Right lobe of liver (tissue), 6 donors: ENCODE results near the gene C1orf74. TPM values are rescaled to one million over a fixed set of nuclear protein-coding genes. Genes with fewer than 3 reads are reported as not detected.

Source experiments
- ATAC-seq, 4 donors: fragments of 200-7000 bp; cut with Tn5 transposase; one replicate each; pipeline ENCODE4 v1.9.1; 2020; ENCODE audit warnings: mild to moderate bottlenecking in 4 of 4, moderate library complexity in 4 of 4
- DNase-seq, 3 donors: peaks; one replicate each; pipeline ENCODE4 v3.0.0-alpha.2; 2020
- H3K27ac ChIP-seq, 3 donors: fragments of 200-600 bp; one replicate each; pipeline ENCODE4 v1.8.0; 2022
- H3K27me3 ChIP-seq, 2 donors: fragments of 200-600 bp; one replicate each; pipeline ENCODE4 v1.8.0; 2022
- H3K36me3 ChIP-seq, 4 donors: fragments of 200-600 bp; sonication (generic) in 1 of 4; one replicate each; pipeline versions ENCODE4 v1.5.1 to v1.8.0; 2017 to 2022; ENCODE audit warnings: control low read depth in 1 of 4
- H3K4me1 ChIP-seq, 4 donors: fragments of 200-600 bp; sonication (generic) in 1 of 4; one replicate each; pipeline versions ENCODE4 v1.5.1 to v1.8.0; 2017 to 2022; ENCODE audit warnings: control low read depth in 1 of 4
- H3K4me3 ChIP-seq, 3 donors: fragments of 200-600 bp; one replicate each; pipeline ENCODE4 v1.8.0; 2022
- H3K9me3 ChIP-seq, 4 donors: fragments of 200-600 bp; sonication (generic) in 1 of 4; one replicate each; pipeline versions ENCODE4 v1.5.1 to v1.8.0; 2017 to 2022; ENCODE audit warnings: control low read depth in 1 of 4
- POLR2A ChIP-seq: fragments of 450-650 bp; IDR thresholded peaks from one replicate; pipeline ENCODE4 v1.6.1; 2017; ENCODE audit warnings: antibody characterized with exemption, mild to moderate bottlenecking
- WGBS: methylation state at CpG from one replicate; pipeline ENCODE4 v1.1.6; 2018; ENCODE audit warnings: low coverage, low lambda C conversion rate; ENCODE audit not compliant: insufficient coverage; ENCODE audit errors: missing lambda C conversion rate; 5-methylcytosine and 5-hydroxymethylcytosine counted together
- intact Hi-C, 2 donors: fragments of 100-400 bp; cut with DNase I; formaldehyde crosslinking; loops; one replicate each; pipeline versions ENCODE4 v1.11.2 to v1.14.1; 2022
- total RNA-seq, 6 experiments: library from RNA; depleted of rRNA in 2 of 6; stranded (reverse); fragments of >200 nt in 2 of 6; fragmentation: NEBNext Ultra II Directional in 3 of 6; extraction: Animal tissue kit (Norgen Biotek cat#: 25700) in 3 of 6; gene quantifications; one replicate each; pipeline versions ENCODE4 v1.1.0 to v1.2.4, GENCODE V29; 2016 to 2023
- TF ChIP-seq, protein P1 (sequence below), 4 donors: fragments of 200-600 bp in 3 of 4; fragments of 450-650 bp in 1 of 4; IDR thresholded peaks; one replicate each; pipeline versions ENCODE4 v1.5.1 to v1.8.0; 2016 to 2022; ENCODE audit warnings: antibody characterized with exemption in 4 of 4, mild to moderate bottlenecking in 2 of 4
- donor health status: DM: no; HTN: yes; CAD: no.
- donor health status: DM: no; HTN: no; CAD: no.
- donor health status: DM: no; HTN: no; CAD: no.
- donor health status: DM: no; HTN: yes; CAD: no.
- donor health status: DM: no; HTN: yes; CAD: no.

Gene C1orf74
- total RNA-seq, 6 experiments from 2014 or later = 0.81 to 1.6 (median 1.0) TPM

- Histone ChIP-seq H3K4me3 (no peak overlapping the region), H3K4me1 (no peaks in the 10 kb centered on the region), H3K36me3 (no peaks in the 10 kb centered on the region), H3K27me3 (no peaks in the 10 kb centered on the region), H3K27ac (no peak overlapping the region), H3K9me3 (no peaks in the 10 kb centered on the region)
- no peak for TF ChIP-seq POLR2A
- TF ChIP-seq, protein P1, sequence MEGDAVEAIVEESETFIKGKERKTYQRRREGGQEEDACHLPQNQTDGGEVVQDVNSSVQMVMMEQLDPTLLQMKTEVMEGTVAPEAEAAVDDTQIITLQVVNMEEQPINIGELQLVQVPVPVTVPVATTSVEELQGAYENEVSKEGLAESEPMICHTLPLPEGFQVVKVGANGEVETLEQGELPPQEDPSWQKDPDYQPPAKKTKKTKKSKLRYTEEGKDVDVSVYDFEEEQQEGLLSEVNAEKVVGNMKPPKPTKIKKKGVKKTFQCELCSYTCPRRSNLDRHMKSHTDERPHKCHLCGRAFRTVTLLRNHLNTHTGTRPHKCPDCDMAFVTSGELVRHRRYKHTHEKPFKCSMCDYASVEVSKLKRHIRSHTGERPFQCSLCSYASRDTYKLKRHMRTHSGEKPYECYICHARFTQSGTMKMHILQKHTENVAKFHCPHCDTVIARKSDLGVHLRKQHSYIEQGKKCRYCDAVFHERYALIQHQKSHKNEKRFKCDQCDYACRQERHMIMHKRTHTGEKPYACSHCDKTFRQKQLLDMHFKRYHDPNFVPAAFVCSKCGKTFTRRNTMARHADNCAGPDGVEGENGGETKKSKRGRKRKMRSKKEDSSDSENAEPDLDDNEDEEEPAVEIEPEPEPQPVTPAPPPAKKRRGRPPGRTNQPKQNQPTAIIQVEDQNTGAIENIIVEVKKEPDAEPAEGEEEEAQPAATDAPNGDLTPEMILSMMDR (IDR thresholded peaks at IDR 0.05) = no peak
- WGBS = 40% methylated on average over 4 of the region's 4 CpGs
- intact Hi-C loops = no loop called here
- DNase-seq (no peak), ATAC-seq (no peak)
Observed at GRCh38 chr1:209820986-209821385, 36.6 kb upstream of the C1orf74 start.

- no peak for DNase-seq
- Histone ChIP-seq H3K4me3 (no peak overlapping the region), H3K36me3 (no peaks in the 10 kb centered on the region), H3K27me3 (no peaks in the 10 kb centered on the region), H3K27ac (no peak overlapping the region), H3K4me1 (no peaks in the 10 kb centered on the region), H3K9me3 (no peaks in the 10 kb centered on the region)
- no CpG with 5 or more reads among the region's 1 CpG for WGBS
- no peak for ATAC-seq
- TF ChIP-seq POLR2A = no peak
- TF ChIP-seq, protein P1 (IDR thresholded peaks at IDR 0.05) = no peak
- intact Hi-C loops = no loop called here
Observed at GRCh38 chr1:209819058-209819457, 34.7 kb upstream of the C1orf74 start.

- intact Hi-C loops = no loop called here
- Histone ChIP-seq H3K4me1 (no peaks in the 10 kb centered on the region), H3K4me3 (no peak overlapping the region), H3K36me3 (no peaks in the 10 kb centered on the region), H3K9me3 (no peaks in the 10 kb centered on the region), H3K27me3 (no peaks in the 10 kb centered on the region), H3K27ac (no peak overlapping the region)
- 100% methylated on average over 1 of the region's 1 CpG for WGBS
- DNase-seq = no peak
- no peak for ATAC-seq
- TF ChIP-seq, protein P1 (IDR thresholded peaks at IDR 0.05) = no peak
- no peak for TF ChIP-seq POLR2A
Observed at GRCh38 chr1:209817691-209818090, 33.3 kb upstream of the C1orf74 start.

DNA sequence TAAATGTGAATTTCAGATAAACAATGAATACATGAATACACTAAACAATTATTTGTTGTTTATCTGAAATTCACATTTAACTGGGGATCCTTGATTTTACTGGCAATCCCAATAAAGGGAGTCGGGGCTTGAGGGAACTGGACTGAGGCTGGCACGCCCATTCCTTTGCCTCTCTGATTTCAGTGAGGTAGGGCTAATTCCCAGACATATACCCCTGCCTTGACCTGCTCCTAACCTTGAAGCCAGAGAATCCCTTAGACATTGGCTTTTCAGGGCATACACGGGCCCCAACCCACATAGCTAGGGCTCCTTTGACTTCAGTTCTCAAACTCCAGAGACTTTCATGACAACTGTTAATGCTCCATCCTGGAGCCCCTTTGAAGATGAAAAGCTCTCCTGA is 32.6 kb upstream of the C1orf74 start:
- intact Hi-C loops = no loop called here
- Histone ChIP-seq H3K27me3 (no peaks in the 10 kb centered on the region), H3K9me3 (no peaks in the 10 kb centered on the region), H3K36me3 (no peaks in the 10 kb centered on the region), H3K4me1 (no peaks in the 10 kb centered on the region), H3K4me3 (no peak overlapping the region), H3K27ac (no peak overlapping the region)
- ATAC-seq (no peak), DNase-seq (no peak)
- TF ChIP-seq, protein P1 (IDR thresholded peaks at IDR 0.05) = no peak
- no peak for TF ChIP-seq POLR2A
- 83% methylated on average over 2 of the region's 3 CpGs for WGBS

- intact Hi-C loops = no loop called here
- WGBS = 46% methylated on average over 3 of the region's 6 CpGs
- no peaks in the 10 kb centered on the region for H3K36me3 ChIP-seq
- H3K4me3 ChIP-seq = no peak overlapping the region
- ATAC-seq = no peak
- H3K27me3 ChIP-seq = no peaks in the 10 kb centered on the region
- no peak for DNase-seq
- no peaks in the 10 kb centered on the region for H3K9me3 ChIP-seq
- no peak overlapping the region for H3K27ac ChIP-seq
- H3K4me1 ChIP-seq = no peaks in the 10 kb centered on the region
- TF ChIP-seq, protein P1 (IDR thresholded peaks at IDR 0.05) = no peak
Observed at GRCh38 chr1:209815931-209816341, 31.6 kb upstream of the C1orf74 start.
